T47D (cell line): ENCODE results near the gene SLC38A7.
"Not testable (repeated sequence)": the region's sequence is repeated elsewhere in the genome, so short reads cannot be mapped to it uniquely, and the experiment has no call there.

Source experiments
- DNase-seq, 2 experiments: peaks; one replicate each; pipeline versions ENCODE4 v3.0.0 to v3.0.0-alpha.2; 2011 to 2012; ENCODE audit warnings: low read depth in 1 of 2, low spot score in 1 of 2
- JUND ChIP-seq: IDR thresholded peaks from 2 replicates; pipeline ENCODE4 v1.6.1; 2012; ENCODE audit warnings: low read depth
- in situ Hi-C: cut with HindIII; loops from 2 replicates; pipeline ENCODE4 v1.10.0; 2016; ENCODE audit warnings: low sequenced_read_pairs, low pct_unique_long_range_greater_than_20kb

Gene SLC38A7

GRCh38 chr16:58638148-58639036 lies 46.2 kb downstream of the SLC38A7 start:
- no peak for TF ChIP-seq JUND
- in situ Hi-C loops: no loop called here
- peak in 1 of 2 experiments; percentile 41 for DNase-seq

DNA sequence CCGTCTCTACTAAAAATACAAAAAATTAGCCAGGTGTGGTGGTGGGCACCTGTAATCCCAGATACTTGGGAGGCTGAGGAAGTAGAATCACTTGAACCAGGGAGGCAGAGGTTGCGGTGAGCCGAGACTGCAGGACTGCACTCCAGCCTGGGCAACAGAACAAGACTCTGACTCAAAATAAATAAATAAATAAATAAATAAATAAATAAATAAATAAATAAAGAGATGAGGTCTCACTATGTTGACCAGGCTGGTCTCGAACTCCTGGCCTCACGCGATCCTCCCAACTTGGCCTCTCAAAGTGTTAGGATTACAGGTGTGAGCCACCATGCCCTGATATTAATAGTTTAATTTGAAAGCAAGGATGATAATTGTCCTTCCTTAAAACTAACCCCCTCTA lies 47.5 kb downstream of the SLC38A7 start:
- in situ Hi-C loops: not testable (repeated sequence)

GRCh38 chr16:58636466-58636865 lies 48.1 kb downstream of the SLC38A7 start:
- DNase-seq: no peak
- no peak for TF ChIP-seq JUND
- in situ Hi-C loops: no loop called here

More for the DNA sequence above, 47.5 kb downstream of the SLC38A7 start:
- DNase-seq: not testable (repeated sequence)

GRCh38 chr16:58635502-58635901 lies 49.1 kb downstream of the SLC38A7 start:
- in situ Hi-C loops: no loop called here
- DNase-seq: no peak
- no peak for TF ChIP-seq JUND

- no peak for DNase-seq
- in situ Hi-C loops: no loop called here
- TF ChIP-seq JUND: no peak
These were observed 50.2 kb downstream of the SLC38A7 start for GRCh38 chr16:58634265-58634802.

DNA sequence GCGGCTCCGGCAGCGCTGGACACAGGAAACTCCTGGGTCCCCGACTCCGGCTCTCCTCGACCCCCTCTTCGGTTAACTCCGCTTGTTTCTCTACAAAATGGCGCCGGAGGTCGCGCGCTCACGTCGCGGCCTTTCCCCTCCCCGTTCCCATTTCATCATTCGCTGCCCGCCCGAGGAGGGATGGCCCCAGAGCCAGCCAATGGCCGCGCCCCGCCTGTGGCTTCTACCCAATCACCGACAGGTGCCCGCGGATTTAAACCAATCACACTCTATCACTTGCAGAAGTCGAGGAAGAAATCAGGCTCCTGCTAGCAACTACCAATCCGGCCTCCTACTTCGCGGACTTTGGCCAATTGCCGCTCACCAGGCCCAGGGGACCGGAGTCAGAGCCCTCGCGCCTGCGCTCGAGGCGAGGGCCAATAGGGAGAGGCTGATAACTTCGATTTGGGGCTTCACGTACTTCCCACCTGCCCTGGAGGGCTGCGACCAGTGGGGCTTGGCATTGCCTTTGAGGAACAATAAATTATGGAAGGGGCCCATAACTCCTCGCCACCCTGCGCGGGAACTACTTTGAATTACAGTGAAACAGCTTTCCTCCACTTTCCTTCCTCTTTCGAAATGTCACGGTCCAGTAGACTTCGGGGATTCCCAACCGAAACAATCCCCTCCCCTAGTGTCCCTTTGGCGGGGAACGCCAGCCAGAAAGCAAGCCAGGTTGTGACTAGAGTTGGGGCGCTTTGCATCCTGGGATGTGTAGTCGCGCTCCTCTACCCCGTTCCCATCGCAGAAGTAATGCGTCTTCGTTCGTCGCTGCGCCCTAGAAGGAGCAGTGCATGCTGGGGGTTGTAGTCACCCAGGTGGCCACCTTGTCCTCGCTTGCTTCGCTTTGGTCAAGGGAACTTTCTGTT lies 54.6 kb downstream of the SLC38A7 start, which contains the start of gene CNOT1:
Gene CNOT1 (minus strand): TSS at position 94 of the 908 bp plus-strand sequence. CDS start 30,489 bp downstream, outside the sequence.
- no peak for TF ChIP-seq JUND
- in situ Hi-C loops: no loop called here
- peak; percentile 81 to 98 for DNase-seq

DNA sequence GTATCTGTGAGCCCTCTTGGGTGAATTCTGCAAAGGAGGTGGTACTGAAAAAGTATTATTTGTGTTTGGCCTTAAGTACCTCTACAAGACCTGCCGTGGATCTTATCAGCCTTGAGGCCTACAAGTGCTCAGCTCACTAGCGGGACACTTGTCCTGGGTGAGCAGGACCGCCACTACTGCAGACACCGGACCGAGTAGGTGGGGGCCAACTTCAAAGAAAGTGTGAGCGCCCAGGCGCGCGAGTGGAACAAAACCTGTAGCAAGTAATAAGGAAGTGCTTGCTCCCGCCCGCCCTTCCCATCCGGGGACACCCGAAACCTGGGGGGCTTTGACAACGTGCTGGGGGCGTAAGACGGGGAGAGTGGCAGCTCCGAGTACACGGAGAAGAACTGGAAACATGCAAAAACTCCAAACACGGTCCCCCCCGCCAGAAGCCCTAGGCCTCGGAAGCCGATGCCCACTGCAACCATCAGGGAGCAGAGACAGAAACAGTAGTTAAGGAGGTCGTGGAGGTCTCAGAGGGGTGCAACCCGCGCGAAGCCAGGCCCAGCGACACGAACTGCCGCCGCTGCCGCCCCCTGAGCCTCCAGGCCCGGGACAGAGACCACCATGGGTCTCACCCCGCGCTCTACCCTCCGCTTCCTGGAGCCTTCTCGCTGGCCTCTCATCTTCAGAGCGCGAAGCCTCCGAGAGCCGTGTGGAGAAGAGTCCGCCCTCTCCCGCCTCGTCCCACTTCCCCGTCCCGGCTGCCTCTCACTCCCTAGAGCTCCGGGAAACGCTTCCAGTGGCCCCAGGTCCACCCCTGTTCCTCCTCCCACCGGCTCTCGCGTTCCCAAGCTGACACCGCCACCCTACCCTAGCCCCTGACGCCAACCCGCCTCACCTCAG lies 55.5 kb downstream of the SLC38A7 start:
- DNase-seq: peak in 1 of 2 experiments; percentile 44
- in situ Hi-C loops: no loop called here
- TF ChIP-seq JUND: no peak

DNA sequence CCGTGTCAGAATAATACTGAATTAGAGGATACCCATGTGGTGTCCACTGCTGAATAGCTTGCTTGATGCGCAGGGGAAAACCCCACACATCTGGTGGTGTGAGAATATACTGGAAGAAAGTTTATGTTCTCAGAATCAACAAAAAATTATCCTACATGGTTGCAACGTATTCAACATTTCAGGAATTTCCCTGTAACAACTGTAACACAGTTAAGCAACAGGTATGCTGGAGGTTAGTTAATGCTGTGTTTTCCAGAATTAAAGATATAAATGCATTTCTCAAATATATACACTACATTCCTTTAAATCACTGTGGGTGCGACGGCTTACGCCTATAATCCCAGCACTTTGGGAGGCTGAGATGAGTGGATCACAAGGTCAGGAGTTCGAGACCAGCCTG lies 60.4 kb downstream of the SLC38A7 start:
- in situ Hi-C loops: no loop called here
- DNase-seq: no peak
- no peak for TF ChIP-seq JUND

DNA sequence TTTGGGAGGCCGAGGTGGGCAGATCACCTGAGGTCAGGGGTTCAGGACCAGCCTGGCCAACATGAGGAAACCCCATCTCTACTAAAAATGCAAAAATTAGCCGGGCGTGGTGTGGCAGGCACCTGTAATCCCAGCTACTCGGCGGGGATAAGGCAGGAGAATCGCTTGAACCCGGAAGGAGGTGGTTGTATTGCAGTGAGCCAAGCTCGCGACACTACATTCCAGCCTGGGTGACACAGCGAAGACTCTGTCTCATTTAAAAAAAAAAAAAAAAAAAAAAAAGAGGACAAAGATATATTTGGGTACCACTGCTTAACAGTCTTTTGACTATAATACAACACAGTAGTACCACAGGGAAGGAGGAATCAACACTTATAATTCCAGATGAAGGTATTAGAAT lies 64.2 kb downstream of the SLC38A7 start:
- no peak for TF ChIP-seq JUND
- no peak for DNase-seq
- in situ Hi-C loops: no loop called here

- in situ Hi-C loops: no loop called here
- no peak for TF ChIP-seq JUND
- DNase-seq: no peak
These were observed 69.3 kb downstream of the SLC38A7 start for GRCh38 chr16:58615280-58615679.
